ENCODE data around the gene GMPS. TPM values are rescaled to one million over a fixed set of nuclear protein-coding genes. Genes with fewer than 3 reads are reported as not detected.

The GMPS gene
- total and polyA plus RNA-seq, 9 of the 15 experiments (the other 6 are each of a cell fraction or from before 2014, with no cell fraction given): 73.7 to 282 (median 156) TPM

GRCh38 chr3:155870945-155871745 is 695 bp downstream of the GMPS start (continued):
- TF ChIP-seq VEZF1 (CRISPR knock-in tag; IDR thresholded peaks at IDR 0.05): peak; percentile 90
- TF ChIP-seq BCL6 (CRISPR knock-in tag; IDR thresholded peaks at IDR 0.05): no peak
- TF ChIP-seq ZNF780A (CRISPR knock-in tag; IDR thresholded peaks at IDR 0.05): no peak
- TF ChIP-seq BDP1 (IDR thresholded peaks at IDR 0.05; ENCODE audit: insufficient read depth, insufficient read length): no peak
- TF ChIP-seq BACH1 (tag; IDR thresholded peaks at IDR 0.05): no peak
- TF ChIP-seq MIER1 (IDR thresholded peaks at IDR 0.05; ENCODE audit: low read depth): no peak
- no peak for TF ChIP-seq TRIM25 (IDR thresholded peaks at IDR 0.05; ENCODE audit: borderline replicate concordance)
- TF ChIP-seq NR1H2 (CRISPR knock-in tag; IDR thresholded peaks at IDR 0.05): 0 out of 2 replicates have a peak, but pooled peaks have one; percentile 9
- no peak for TF ChIP-seq ZNF699 (CRISPR knock-in tag; IDR thresholded peaks at IDR 0.05; ENCODE audit: insufficient replicate concordance)
- TF ChIP-seq HDGF (IDR thresholded peaks at IDR 0.05): no peak
- TF ChIP-seq ZNF830 (CRISPR knock-in tag; IDR thresholded peaks at IDR 0.05): no peak
- TF ChIP-seq ZNF143 (CRISPR knock-in tag; IDR thresholded peaks at IDR 0.05): no peak
- TF ChIP-seq ESRRB (CRISPR knock-in tag; IDR thresholded peaks at IDR 0.05; ENCODE audit: borderline replicate concordance): no peak
- TF ChIP-seq ZNF121 (CRISPR knock-in tag; conservative IDR thresholded peaks at IDR 0.05): no peak
- no peak for TF ChIP-seq RBM39 (optimal IDR thresholded peaks at IDR 0.05; ENCODE audit: low read depth, low read length)
- TF ChIP-seq ZNF282 (CRISPR knock-in tag; IDR thresholded peaks at IDR 0.05): no peak
- no peak for TF ChIP-seq TBL1XR1 (IDR thresholded peaks at IDR 0.05; ENCODE audit: low read length in 2 of 2)
- no peak for TF ChIP-seq DPF2 (IDR thresholded peaks at IDR 0.05)
- TF ChIP-seq ZNF668 (CRISPR knock-in tag; IDR thresholded peaks at IDR 0.05): no peak
- TF ChIP-seq, protein P1, sequence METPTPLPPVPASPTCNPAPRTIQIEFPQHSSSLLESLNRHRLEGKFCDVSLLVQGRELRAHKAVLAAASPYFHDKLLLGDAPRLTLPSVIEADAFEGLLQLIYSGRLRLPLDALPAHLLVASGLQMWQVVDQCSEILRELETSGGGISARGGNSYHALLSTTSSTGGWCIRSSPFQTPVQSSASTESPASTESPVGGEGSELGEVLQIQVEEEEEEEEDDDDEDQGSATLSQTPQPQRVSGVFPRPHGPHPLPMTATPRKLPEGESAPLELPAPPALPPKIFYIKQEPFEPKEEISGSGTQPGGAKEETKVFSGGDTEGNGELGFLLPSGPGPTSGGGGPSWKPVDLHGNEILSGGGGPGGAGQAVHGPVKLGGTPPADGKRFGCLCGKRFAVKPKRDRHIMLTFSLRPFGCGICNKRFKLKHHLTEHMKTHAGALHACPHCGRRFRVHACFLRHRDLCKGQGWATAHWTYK (CRISPR knock-in tag; IDR thresholded peaks at IDR 0.05): no peak
- TF ChIP-seq CEBPZ (IDR thresholded peaks at IDR 0.05; ENCODE audit: borderline replicate concordance, low read depth, low read length): no peak
- TF ChIP-seq FOXA1 (IDR thresholded peaks at IDR 0.05; ENCODE audit: borderline replicate concordance): no peak

Data from K562 (cell line).